ENCODE data around the gene HNRNPF. TPM values are rescaled to one million over a fixed set of nuclear protein-coding genes. Genes with fewer than 3 reads are reported as not detected.

The HNRNPF gene
- total RNA-seq, 1 experiment from 2014 or later, result 333 TPM

DNA sequence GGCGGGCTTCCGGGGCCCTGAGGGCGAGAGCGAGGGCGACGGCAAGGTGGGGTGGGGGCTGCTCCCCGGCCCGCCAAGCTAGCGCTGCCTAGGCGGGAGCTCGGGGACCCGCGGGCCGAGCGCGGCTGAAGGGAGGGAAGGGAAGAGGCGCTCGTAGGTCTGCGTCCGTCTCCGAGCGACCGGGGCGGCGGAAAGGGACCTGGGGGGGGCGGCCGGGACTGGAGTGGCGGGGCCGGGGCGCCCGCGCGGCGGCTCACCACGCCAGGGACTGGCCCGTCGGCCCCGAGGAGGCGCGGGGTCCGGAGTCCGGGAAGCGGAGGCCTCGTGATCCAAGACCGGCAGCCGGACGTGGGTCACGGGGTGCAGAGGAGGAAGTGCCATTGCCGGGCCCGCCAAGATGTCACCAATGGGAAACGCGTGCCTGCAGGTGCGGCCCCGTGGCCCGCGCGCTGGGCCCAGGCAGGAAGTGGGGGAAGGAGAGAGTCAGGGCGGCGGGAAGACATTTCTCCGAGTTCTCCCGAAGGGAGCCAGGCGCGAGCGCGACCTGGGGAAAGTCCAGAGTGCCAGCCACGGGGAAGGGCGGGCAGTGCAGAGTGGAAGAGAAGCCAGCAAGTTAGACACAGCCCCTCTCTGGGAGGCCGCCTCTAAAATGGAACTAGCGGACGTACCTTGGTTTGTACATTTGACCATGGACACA lies 11.9 kb downstream of the HNRNPF start:
- intact Hi-C loops (cut with micrococcal nuclease), result loop anchor here (1.0 kb wide), 1 partner anchor 9 kb away; no protein-coding TSS in a partner anchor
- peak overlapping the region; percentile 55 to 60 for H3K4me3 ChIP-seq (replicated peaks in 1 of 2; ENCODE audit: low read depth in 1 of 2, low read length in 2 of 2)
- H3K79me2 ChIP-seq (ENCODE audit: insufficient read depth, low read length), result peaks cover 99% of the 10 kb centered on the region
- CTCF ChIA-PET, result no interaction called here
- H3K4me2 ChIP-seq (ENCODE audit: low read length), result peak overlapping the region; percentile 92
- POLR2A ChIA-PET, result interaction anchor here (0.6 to 2.1 kb wide), 5 partner anchors 9 to 35 kb away, joined by 3 to 11 read pairs (median 4); partner anchors contain the start of gene HNRNPF
- peak overlapping the region; percentile 96 for H3K27ac ChIP-seq (ENCODE audit: low read depth, low read length)
- no peak for TF ChIP-seq RAD21 (IDR thresholded peaks at IDR 0.05; ENCODE audit: low read depth)
- TF ChIP-seq YY1 (IDR thresholded peaks at IDR 0.05; ENCODE audit: extremely low read depth, insufficient replicate concordance, low read depth, low read length), result peak; percentile 79
- peak; percentile 79 for TF ChIP-seq SIN3A (IDR thresholded peaks at IDR 0.05; ENCODE audit: low read depth)
- TF ChIP-seq, protein P1, sequence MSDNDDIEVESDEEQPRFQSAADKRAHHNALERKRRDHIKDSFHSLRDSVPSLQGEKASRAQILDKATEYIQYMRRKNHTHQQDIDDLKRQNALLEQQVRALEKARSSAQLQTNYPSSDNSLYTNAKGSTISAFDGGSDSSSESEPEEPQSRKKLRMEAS (IDR thresholded peaks at IDR 0.05), result peak; percentile 98
- TF ChIP-seq ZFX (IDR thresholded peaks at IDR 0.05), result no peak
- TF ChIP-seq ELF1 (IDR thresholded peaks at IDR 0.05; ENCODE audit: borderline replicate concordance, low read depth), result peak; percentile 72; the same call in 1 of the 2 replicates
- peak; percentile 83 for TF ChIP-seq POLR2AphosphoS5 (IDR thresholded peaks at IDR 0.05; ENCODE audit: low read depth, low read length)
- TF ChIP-seq CBX3 (IDR thresholded peaks at IDR 0.05; ENCODE audit: low read depth), result peak; percentile 75
- TF ChIP-seq SP1 (IDR thresholded peaks at IDR 0.05; ENCODE audit: low read depth), result peak; percentile 75
- H3K27me3 ChIP-seq (ENCODE audit: insufficient read depth, low read length), result no peaks in the 10 kb centered on the region
- peaks cover 24 to 51% of the 10 kb centered on the region in 2 experiments for H3K36me3 ChIP-seq (ENCODE audit: control insufficient read depth in 1 of 2, insufficient read depth in 2 of 2, low read length in 2 of 2)
- H3K9me3 ChIP-seq (ENCODE audit: control insufficient read depth in 1 of 2, insufficient read depth in 1 of 2, low read depth in 1 of 2, low read length in 2 of 2), result no peaks in the 10 kb centered on the region
- H3K9me2 ChIP-seq (ENCODE audit: insufficient read depth), result no peaks in the 10 kb centered on the region
- DNase-seq (ENCODE audit: low read depth, low spot score), result peak; percentile 76
- H3K9ac ChIP-seq (ENCODE audit: low read length), result peak overlapping the region; percentile 100
- peak; percentile 78 for ATAC-seq
- no TSS peak for BruUV-seq (replicated peaks)
- RAD21 ChIA-PET (ENCODE audit: low non-redundant PET in 1 of 2, low total read pairs in 2 of 2, uncharacterized antibody in 2 of 2, unreplicated experiment in 2 of 2), result interaction anchor here in 1 of 2 experiments (0.6 kb wide), 2 partner anchors 13 to 175 kb away, joined by 3 to 4 read pairs; no protein-coding TSS in a partner anchor
- no peak overlapping the region for H2AFZ ChIP-seq (ENCODE audit: low read depth, low read length, poor library complexity, severe bottlenecking)
- H3K4me1 ChIP-seq (ENCODE audit: control insufficient read depth in 1 of 2, insufficient read depth in 2 of 2, low read length in 2 of 2), result peaks cover 39 to 70% of the 10 kb centered on the region in 2 experiments
- peaks cover 49% of the 10 kb centered on the region; the same call in 1 of the 2 replicates for H4K20me1 ChIP-seq (ENCODE audit: insufficient read depth)
